ENCODE results near the gene PHOX2A. TPM values are rescaled to one million over a fixed set of nuclear protein-coding genes. Genes with fewer than 3 reads are reported as not detected.
"Not testable (repeated sequence)": the region's sequence is repeated elsewhere in the genome, so short reads cannot be mapped to it uniquely, and the experiment has no call there.

Gene PHOX2A
- total RNA-seq: not detected

GRCh38 chr11:72244060-72244360 is at the start of gene PHOX2A:
TSS of gene PHOX2A (minus strand) at chr11:72244176. CDS start at chr11:72244004, 172 bp downstream.
- DNase-seq: no peak
- H3K27me3 Mint-ChIP-seq: peaks cover 42% of the 10 kb centered on the region
- no peaks in the 10 kb centered on the region for H3K9me3 Mint-ChIP-seq
- H3K4me1 Mint-ChIP-seq: peaks cover 20% of the 10 kb centered on the region
- H3K36me3 Mint-ChIP-seq: no peaks in the 10 kb centered on the region
- H3K27ac Mint-ChIP-seq: no peak within 1 kb of the TSS
- peak within 1 kb of the TSS; percentile 33 for H3K4me3 Mint-ChIP-seq

DNA sequence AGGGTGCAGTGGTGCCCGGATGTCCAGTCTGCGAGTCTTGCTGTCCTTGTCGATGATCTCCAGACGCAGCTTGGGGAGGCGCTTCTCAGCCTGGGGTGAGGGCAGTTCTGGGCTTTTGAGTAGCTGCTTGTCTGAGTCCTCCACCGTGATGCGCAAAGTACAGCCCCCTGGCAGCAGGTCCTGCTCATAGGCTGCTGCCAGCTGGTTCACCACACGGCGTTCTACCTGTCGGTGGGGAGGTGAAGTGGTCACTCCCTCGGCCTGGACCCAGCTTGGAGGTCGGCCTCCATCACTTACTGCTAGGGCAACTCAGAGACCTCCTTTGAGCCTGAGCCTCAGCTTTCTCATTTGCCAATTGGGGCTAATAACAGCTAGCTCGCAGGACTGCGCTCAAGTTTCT is 49.4 kb upstream of the PHOX2A start:
- H3K36me3 Mint-ChIP-seq: peaks cover 5% of the 10 kb centered on the region
- H3K27me3 Mint-ChIP-seq: no peaks in the 10 kb centered on the region
- H3K4me3 Mint-ChIP-seq: no peak overlapping the region
- no peaks in the 10 kb centered on the region for H3K9me3 Mint-ChIP-seq
- H3K4me1 Mint-ChIP-seq: no peaks in the 10 kb centered on the region
- DNase-seq: no peak
- no peak overlapping the region for H3K27ac Mint-ChIP-seq

DNA sequence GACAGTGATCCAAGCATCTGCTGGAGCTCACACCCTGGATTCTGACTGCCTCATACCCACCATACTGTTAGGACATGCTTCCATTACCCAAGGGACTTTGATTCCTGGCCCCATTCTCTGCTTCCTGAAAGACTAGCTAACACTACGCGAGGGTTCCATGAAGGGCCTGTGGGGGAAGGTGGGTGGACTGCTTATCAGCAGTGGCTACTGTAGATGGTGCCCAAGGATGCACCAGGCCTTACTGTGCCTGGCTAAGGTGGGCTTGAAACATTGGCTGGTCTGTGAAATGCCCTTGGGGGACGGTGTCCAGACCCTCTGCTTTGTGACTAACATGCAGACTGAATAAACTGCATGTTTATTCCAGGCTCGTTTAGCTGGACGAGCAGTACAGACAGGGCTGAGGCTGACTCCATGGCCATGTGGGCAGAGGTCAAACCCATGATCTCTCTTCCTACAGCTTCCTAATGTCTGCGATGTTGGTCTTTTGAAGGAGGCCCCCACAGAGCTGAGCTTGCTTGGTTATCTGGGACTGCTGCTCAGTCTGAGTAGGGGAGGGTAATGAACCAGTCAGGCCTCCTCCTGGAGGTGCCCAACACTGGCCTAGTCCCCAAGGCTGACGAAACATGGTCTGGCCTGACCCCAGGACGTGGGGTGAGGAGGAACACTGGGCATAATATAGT is 48.3 kb upstream of the PHOX2A start:
- DNase-seq: no peak
- no peak overlapping the region for H3K27ac Mint-ChIP-seq
- H3K36me3 Mint-ChIP-seq: peaks cover 5% of the 10 kb centered on the region
- no peak overlapping the region for H3K4me3 Mint-ChIP-seq
- H3K4me1 Mint-ChIP-seq: no peaks in the 10 kb centered on the region
- no peaks in the 10 kb centered on the region for H3K27me3 Mint-ChIP-seq
- no peaks in the 10 kb centered on the region for H3K9me3 Mint-ChIP-seq

- H3K4me1 Mint-ChIP-seq, H3K27me3 Mint-ChIP-seq, H3K4me3 Mint-ChIP-seq, H3K9me3 Mint-ChIP-seq, H3K36me3 Mint-ChIP-seq, DNase-seq, H3K27ac Mint-ChIP-seq: not testable (repeated sequence)
These were observed 46.8 kb upstream of the PHOX2A start for GRCh38 chr11:72290741-72291140.

GRCh38 chr11:72287293-72287692 is 43.3 kb upstream of the PHOX2A start:
- DNase-seq: no peak
- Mint-ChIP-seq H3K27me3 (peaks cover 16% of the 10 kb centered on the region), H3K4me3 (no peak overlapping the region), H3K4me1 (no peaks in the 10 kb centered on the region), H3K9me3 (no peaks in the 10 kb centered on the region), H3K36me3 (no peaks in the 10 kb centered on the region), H3K27ac (no peak overlapping the region)

- no peak overlapping the region for H3K27ac Mint-ChIP-seq
These were observed 40.0 kb upstream of the PHOX2A start for GRCh38 chr11:72283947-72284346.

DNA sequence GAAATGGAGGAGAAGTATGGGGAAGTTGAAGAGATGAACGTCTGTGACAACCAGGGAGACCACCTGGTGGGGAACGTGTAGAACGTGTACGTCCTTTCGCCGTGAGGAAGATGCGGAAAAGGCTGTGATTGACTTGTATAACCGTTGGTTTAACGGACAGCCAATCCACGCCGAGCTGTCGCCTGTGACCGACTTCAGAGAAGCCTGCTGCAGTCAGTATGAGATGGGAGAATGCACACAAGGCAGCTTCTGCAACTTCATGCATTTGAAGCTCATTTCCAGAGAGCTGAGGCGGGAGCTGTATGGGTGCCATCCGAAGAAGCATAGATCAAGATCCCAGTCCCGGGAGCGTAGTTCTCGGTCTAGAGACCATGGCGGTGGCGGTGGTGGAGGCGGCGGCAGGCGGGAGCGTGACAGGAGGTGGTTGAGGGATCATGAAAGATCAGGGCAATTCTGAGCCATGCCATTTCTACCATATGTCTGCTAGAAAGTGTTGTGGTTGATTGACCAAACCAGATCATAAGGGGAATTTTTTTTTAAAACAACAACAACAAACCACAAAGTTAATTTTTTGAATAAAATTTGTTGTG is 36.8 kb upstream of the PHOX2A start:
- H3K27ac Mint-ChIP-seq: no peak overlapping the region

More at GRCh38 chr11:72283947-72284346, 40.0 kb upstream of the PHOX2A start:
- Mint-ChIP-seq H3K4me3 (no peak overlapping the region), H3K4me1 (no peaks in the 10 kb centered on the region), H3K36me3 (no peaks in the 10 kb centered on the region), H3K9me3 (no peaks in the 10 kb centered on the region), H3K27me3 (peaks cover 30% of the 10 kb centered on the region)
- no peak for DNase-seq

GRCh38 chr11:72280037-72280436 is 36.1 kb upstream of the PHOX2A start:
- Mint-ChIP-seq H3K36me3 (no peaks in the 10 kb centered on the region), H3K9me3 (no peaks in the 10 kb centered on the region), H3K4me1 (no peaks in the 10 kb centered on the region), H3K27me3 (peaks cover 31% of the 10 kb centered on the region), H3K27ac (no peak overlapping the region), H3K4me3 (no peak overlapping the region)
- DNase-seq: no peak

More for the DNA sequence above, 36.8 kb upstream of the PHOX2A start:
- no peaks in the 10 kb centered on the region for H3K9me3 Mint-ChIP-seq
- peaks cover 33% of the 10 kb centered on the region for H3K27me3 Mint-ChIP-seq
- DNase-seq: no peak
- H3K4me1 Mint-ChIP-seq: no peaks in the 10 kb centered on the region
- no peak overlapping the region for H3K4me3 Mint-ChIP-seq
- no peaks in the 10 kb centered on the region for H3K36me3 Mint-ChIP-seq

GRCh38 chr11:72278905-72279304 is 34.9 kb upstream of the PHOX2A start:
- Mint-ChIP-seq H3K9me3 (no peaks in the 10 kb centered on the region), H3K27ac (no peak overlapping the region), H3K4me1 (no peaks in the 10 kb centered on the region), H3K27me3 (peaks cover 30% of the 10 kb centered on the region), H3K4me3 (no peak overlapping the region), H3K36me3 (no peaks in the 10 kb centered on the region)
- no peak for DNase-seq

GRCh38 chr11:72274435-72274834 is 30.5 kb upstream of the PHOX2A start:
- no peak for DNase-seq
- Mint-ChIP-seq H3K36me3 (no peaks in the 10 kb centered on the region), H3K9me3 (no peaks in the 10 kb centered on the region), H3K27me3 (peaks cover 18% of the 10 kb centered on the region), H3K27ac (no peak overlapping the region), H3K4me1 (peaks cover 7% of the 10 kb centered on the region), H3K4me3 (no peak overlapping the region)

- no peaks in the 10 kb centered on the region for H3K9me3 Mint-ChIP-seq
- DNase-seq: no peak
- peaks cover 16% of the 10 kb centered on the region for H3K27me3 Mint-ChIP-seq
- no peak overlapping the region for H3K27ac Mint-ChIP-seq
- peaks cover 11% of the 10 kb centered on the region for H3K4me1 Mint-ChIP-seq
- no peak overlapping the region for H3K4me3 Mint-ChIP-seq
- no peaks in the 10 kb centered on the region for H3K36me3 Mint-ChIP-seq
These were observed 28.0 kb upstream of the PHOX2A start for GRCh38 chr11:72271980-72272379.

GRCh38 chr11:72267956-72268617 is 24.1 kb upstream of the PHOX2A start:
- H3K27ac Mint-ChIP-seq: no peak overlapping the region
- no peaks in the 10 kb centered on the region for H3K36me3 Mint-ChIP-seq

GRCh38 chr11:72266960-72267359 is 23.0 kb upstream of the PHOX2A start:
- H3K27me3 Mint-ChIP-seq: peaks cover 12% of the 10 kb centered on the region
- DNase-seq, H3K4me1 Mint-ChIP-seq, H3K9me3 Mint-ChIP-seq, H3K36me3 Mint-ChIP-seq, H3K4me3 Mint-ChIP-seq, H3K27ac Mint-ChIP-seq: not testable (repeated sequence)

More at GRCh38 chr11:72267956-72268617, 24.1 kb upstream of the PHOX2A start:
- no peak for DNase-seq
- peaks cover 13% of the 10 kb centered on the region for H3K27me3 Mint-ChIP-seq
- peaks cover 7% of the 10 kb centered on the region for H3K4me1 Mint-ChIP-seq
- no peaks in the 10 kb centered on the region for H3K9me3 Mint-ChIP-seq
- no peak overlapping the region for H3K4me3 Mint-ChIP-seq

GRCh38 chr11:72265951-72266350 is 22.0 kb upstream of the PHOX2A start:
- H3K4me3 Mint-ChIP-seq: no peak overlapping the region

GRCh38 chr11:72263361-72263760 is 19.4 kb upstream of the PHOX2A start:
- H3K4me3 Mint-ChIP-seq: no peak overlapping the region
- H3K9me3 Mint-ChIP-seq: no peaks in the 10 kb centered on the region
- no peaks in the 10 kb centered on the region for H3K4me1 Mint-ChIP-seq
- no peak overlapping the region for H3K27ac Mint-ChIP-seq
- DNase-seq: no peak
- H3K36me3 Mint-ChIP-seq: no peaks in the 10 kb centered on the region
- H3K27me3 Mint-ChIP-seq: peaks cover 4% of the 10 kb centered on the region

More at GRCh38 chr11:72265951-72266350, 22.0 kb upstream of the PHOX2A start:
- Mint-ChIP-seq H3K27ac (no peak overlapping the region), H3K9me3 (no peaks in the 10 kb centered on the region), H3K4me1 (peaks cover 6% of the 10 kb centered on the region), H3K36me3 (no peaks in the 10 kb centered on the region), H3K27me3 (peaks cover 12% of the 10 kb centered on the region)
- DNase-seq: no peak

DNA sequence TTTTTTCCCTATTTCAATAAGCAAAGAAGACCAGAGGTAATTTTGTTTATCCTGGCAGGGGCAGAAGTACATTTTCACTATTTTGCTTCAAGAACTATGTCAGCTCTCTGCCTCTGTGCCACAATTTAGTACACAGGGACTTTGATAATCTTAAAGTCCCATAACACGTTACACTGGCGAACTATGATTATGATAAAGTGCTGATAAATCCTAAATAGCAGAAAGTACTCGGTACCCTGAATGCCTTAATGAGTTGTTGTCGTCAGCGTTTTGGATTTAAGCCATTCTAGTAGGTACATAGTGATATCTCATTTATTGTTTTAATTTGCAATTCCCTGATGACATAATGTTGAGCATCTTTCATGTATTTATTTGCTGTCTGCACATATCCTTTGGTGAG is 16.6 kb upstream of the PHOX2A start:
- Mint-ChIP-seq H3K4me3 (no peak overlapping the region), H3K36me3 (no peaks in the 10 kb centered on the region), H3K9me3 (no peaks in the 10 kb centered on the region), H3K27ac (no peak overlapping the region), H3K27me3 (no peaks in the 10 kb centered on the region), H3K4me1 (no peaks in the 10 kb centered on the region)
- no peak for DNase-seq
